Naive thymus-derived CD8-positive, alpha-beta T cell (primary cell): Measurements from ENCODE around the gene PBRM1. TPM values are rescaled to one million over a fixed set of nuclear protein-coding genes. Genes with fewer than 3 reads are reported as not detected.

ENCODE experiments used
- ATAC-seq, 2 donors: fragments of 150-1000 bp; cut with Tn5 transposase in 1 of 2; sonication (Bioruptor Pico), chemical (Tn5 transposase) in 1 of 2; 1 replicate in 1 of 2; 2 replicates in 1 of 2; pipeline ENCODE4 v1.10.0; 2021; ENCODE audit warnings: mild to moderate bottlenecking in 2 of 2, moderate library complexity in 2 of 2
- POLR2A ChIA-PET: fragments of 350-600 bp; sonication (Branson Sonifier 250); formaldehyde crosslinking; loops from one replicate; lab custom pipeline; 2021; ENCODE audit warnings: antibody characterized with exemption; lab: Charles Lee
- DNase-seq, 10 donors: peaks; one replicate each; pipeline versions ENCODE4 v3.0.0 to v3.0.0-alpha.2; 2020 to 2022
- H3K27ac Mint-ChIP-seq, 10 donors: one replicate each; pipeline ENCODE4 v1.8.0; 2020 to 2022; ENCODE audit warnings: mild to moderate bottlenecking in 10 of 10, mixed read lengths in 10 of 10, moderate library complexity in 4 of 10, inconsistent platforms in 1 of 10
- H3K27me3 Mint-ChIP-seq, 5 donors: one replicate each; pipeline ENCODE4 v1.8.0; 2021 to 2022; ENCODE audit warnings: mixed read lengths in 5 of 5
- H3K36me3 Mint-ChIP-seq, 3 donors: one replicate each; pipeline ENCODE4 v1.8.0; 2020 to 2022; ENCODE audit warnings: mixed read lengths in 3 of 3, mild to moderate bottlenecking in 2 of 3, inconsistent platforms in 1 of 3
- H3K4me1 Mint-ChIP-seq, 4 donors: one replicate each; pipeline ENCODE4 v1.8.0; 2021 to 2022; ENCODE audit warnings: mixed read lengths in 4 of 4
- H3K4me3 Mint-ChIP-seq, 10 donors: one replicate each; pipeline ENCODE4 v1.8.0; 2020 to 2022; ENCODE audit warnings: mild to moderate bottlenecking in 10 of 10, mixed read lengths in 10 of 10, moderate library complexity in 6 of 10, inconsistent platforms in 1 of 10
- H3K9me3 Mint-ChIP-seq, 9 donors: one replicate each; pipeline ENCODE4 v1.8.0; 2020 to 2022; ENCODE audit warnings: mixed read lengths in 9 of 9, mild to moderate bottlenecking in 3 of 9, inconsistent platforms in 1 of 9, moderate library complexity in 1 of 9
- polyA plus RNA-seq, 3 donors: library from polyadenylated mRNA; unstranded; fragments of 300-500 nt; fragmentation: Illumina TruSeq; gene quantifications; one replicate each; pipeline ENCODE4 v1.2.3, GENCODE V29; 2021
- total RNA-seq, 8 experiments: library from RNA in 2 of 8; stranded (reverse) in 2 of 8; gene quantifications; one replicate each; pipeline ENCODE4 v1.2.3 and lab custom pipeline; 2021 to 2026

The PBRM1 gene
- total and polyA plus RNA-seq, 5 experiments from 2014 or later: 66.0 to 81.4 (median 72.9) TPM

- peaks cover 0 to 2% (median 0%) of the 10 kb centered on the region in 9 donors for H3K9me3 Mint-ChIP-seq
- peaks cover 0 to 6% (median 5%) of the 10 kb centered on the region in 3 donors for H3K36me3 Mint-ChIP-seq
- no peaks in the 10 kb centered on the region for H3K27me3 Mint-ChIP-seq
- DNase-seq (no peak), ATAC-seq (no peak)
- peak overlapping the region in 1 of 10 donors; percentile 79 for H3K27ac Mint-ChIP-seq
- H3K4me1 Mint-ChIP-seq: peaks cover 10 to 20% (median 12%) of the 10 kb centered on the region in 4 donors
- no peak overlapping the region for H3K4me3 Mint-ChIP-seq
- POLR2A ChIA-PET: no interaction called here
Measured at GRCh38 chr3:52715714-52716305, 30.1 kb upstream of the PBRM1 start.

GRCh38 chr3:52714335-52715302, 28.9 kb upstream of the PBRM1 start:
- POLR2A ChIA-PET: interaction anchor here (0.7 to 1.2 kb wide), 2 partner anchors 15 to 269 kb away, joined by 3 to 4 read pairs; no protein-coding TSS in a partner anchor
- H3K4me3 Mint-ChIP-seq: no peak overlapping the region
- H3K9me3 Mint-ChIP-seq: peaks cover 0 to under 1% (median 0%) of the 10 kb centered on the region in 9 donors

GRCh38 chr3:52712291-52713212, 26.8 kb upstream of the PBRM1 start:
- Mint-ChIP-seq H3K4me1 (peaks cover 4 to 17% (median 10%) of the 10 kb centered on the region in 4 donors), H3K36me3 (peaks cover 0 to 31% (median 2%) of the 10 kb centered on the region in 3 donors), H3K27ac (peak overlapping the region in 5 of 10 donors; percentile 3 to 78 (median 47)), H3K9me3 (no peaks in the 10 kb centered on the region), H3K4me3 (no peak overlapping the region), H3K27me3 (no peaks in the 10 kb centered on the region)
- ATAC-seq: no peak
- POLR2A ChIA-PET: no interaction called here
- no peak for DNase-seq

More at GRCh38 chr3:52714335-52715302, 28.9 kb upstream of the PBRM1 start:
- Mint-ChIP-seq H3K4me1 (peaks cover 2 to 11% (median 5%) of the 10 kb centered on the region in 4 donors), H3K27me3 (no peaks in the 10 kb centered on the region), H3K27ac (no peak overlapping the region), H3K36me3 (peaks cover 0 to 17% (median 5%) of the 10 kb centered on the region in 3 donors)
- ATAC-seq: no peak
- DNase-seq: peak in 1 of 10 donors; percentile 4

- no peaks in the 10 kb centered on the region for H3K27me3 Mint-ChIP-seq
- ATAC-seq: no peak
- H3K4me3 Mint-ChIP-seq: no peak overlapping the region
- H3K9me3 Mint-ChIP-seq: no peaks in the 10 kb centered on the region
- peaks cover 9 to 29% (median 16%) of the 10 kb centered on the region in 4 donors for H3K4me1 Mint-ChIP-seq
- H3K27ac Mint-ChIP-seq: peak overlapping the region in 5 of 10 donors; percentile 13 to 87 (median 32)
- H3K36me3 Mint-ChIP-seq: peaks cover 0 to 33% (median 2%) of the 10 kb centered on the region in 3 donors
- no peak for DNase-seq
- POLR2A ChIA-PET: no interaction called here
Measured at GRCh38 chr3:52710512-52710911, 24.8 kb upstream of the PBRM1 start.

GRCh38 chr3:52707585-52707984, 21.9 kb upstream of the PBRM1 start:
- Mint-ChIP-seq H3K9me3 (no peaks in the 10 kb centered on the region), H3K27ac (peak overlapping the region in 8 of 10 donors; percentile 62 to 85 (median 79)), H3K27me3 (no peaks in the 10 kb centered on the region), H3K4me3 (peak overlapping the region; percentile 43 to 94 (median 73)), H3K4me1 (peaks cover 14 to 47% (median 33%) of the 10 kb centered on the region in 4 donors), H3K36me3 (peaks cover 0 to 30% (median 2%) of the 10 kb centered on the region in 3 donors)
- POLR2A ChIA-PET: interaction anchor here (5.7 kb wide), 1 partner anchor 12 kb away, joined by 43 read pairs; no protein-coding TSS in a partner anchor
- DNase-seq (no peak), ATAC-seq (no peak)

DNA sequence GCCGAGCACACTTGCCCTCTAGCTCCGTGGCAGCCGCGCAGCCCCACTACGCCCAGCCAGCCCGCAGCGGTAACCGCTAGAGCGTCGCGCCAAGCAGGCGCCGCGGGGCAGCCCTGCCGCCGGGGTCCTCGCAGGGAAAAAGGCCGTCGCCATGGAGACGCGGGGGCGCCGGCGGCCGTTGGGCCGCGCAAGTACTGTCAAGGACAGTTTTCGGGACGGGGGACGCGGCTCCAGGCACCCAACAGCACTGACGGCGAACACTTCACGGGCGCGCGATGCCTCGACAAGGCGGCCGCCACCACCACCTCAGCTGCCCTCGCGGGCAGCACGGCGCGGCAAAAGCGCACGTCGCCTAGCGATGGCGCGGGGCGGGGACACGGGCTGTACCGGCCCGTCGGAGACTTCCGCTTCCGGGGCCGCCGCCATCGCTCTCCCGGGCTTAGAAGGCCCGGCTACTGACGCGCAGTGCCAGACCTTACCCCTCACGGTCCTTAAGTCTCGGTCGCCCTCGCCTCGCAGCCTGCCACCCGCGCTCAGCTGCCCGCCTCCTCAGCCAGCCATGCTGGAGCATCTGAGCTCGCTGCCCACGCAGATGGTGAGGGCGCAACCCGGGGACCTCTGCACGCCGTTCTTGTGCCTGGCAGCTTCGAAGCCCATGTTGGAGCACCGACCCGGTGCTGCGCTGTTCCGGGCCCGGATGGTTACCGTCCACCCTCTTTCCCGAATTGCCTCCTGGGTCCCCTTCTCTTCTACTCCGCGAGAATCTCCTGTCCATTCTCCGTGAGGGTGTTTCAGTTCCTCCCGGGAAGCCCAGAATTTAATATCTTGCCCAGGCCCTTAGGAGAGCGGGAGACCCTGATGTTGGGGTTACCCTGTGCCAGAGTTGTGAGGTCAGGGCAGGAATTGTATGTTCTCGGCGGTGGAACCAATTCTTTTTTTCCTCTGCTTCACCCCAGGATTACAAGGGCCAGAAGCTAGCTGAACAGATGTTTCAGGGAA, 20.3 kb upstream of the PBRM1 start, which contains the start of the genes GLT8D1 and SPCS1:
Gene GLT8D1 (minus strand): TSS at position 104 of the 999 bp plus-strand sequence. CDS start 5,331 bp downstream, outside the sequence.
Gene SPCS1 (plus strand): TSS at position 419 of the 999 bp plus-strand sequence. CDS start 141 bp downstream, at position 560.
- H3K27me3 Mint-ChIP-seq: no peaks in the 10 kb centered on the region
- peaks cover 14 to 47% (median 35%) of the 10 kb centered on the region in 4 donors for H3K4me1 Mint-ChIP-seq
- H3K4me3 Mint-ChIP-seq: peak within 1 kb of the TSS; percentile 89 to 95 (median 94)
- peak within 1 kb of the TSS; percentile 90 to 98 (median 96) for H3K27ac Mint-ChIP-seq
- DNase-seq (peak; percentile 75 to 97 (median 86)), ATAC-seq (peak; percentile 90)
- peaks cover 0 to 27% (median 2%) of the 10 kb centered on the region in 3 donors for H3K36me3 Mint-ChIP-seq
- H3K9me3 Mint-ChIP-seq: no peaks in the 10 kb centered on the region
- POLR2A ChIA-PET: interaction anchor here (1.0 to 5.7 kb wide), 9 partner anchors 10 to 549 kb away, joined by 3 to 43 read pairs (median 10); partner anchors contain the start of genes GNL3, NEK4, PBRM1 and UQCC5

- Mint-ChIP-seq H3K4me1 (peaks cover 14 to 46% (median 34%) of the 10 kb centered on the region in 4 donors), H3K27me3 (no peaks in the 10 kb centered on the region), H3K36me3 (peaks cover 0 to 23% (median 2%) of the 10 kb centered on the region in 3 donors), H3K4me3 (peak overlapping the region; percentile 89 to 95 (median 94)), H3K9me3 (no peaks in the 10 kb centered on the region), H3K27ac (peak overlapping the region; percentile 88 to 97 (median 95))
- POLR2A ChIA-PET: interaction anchor here (1.0 to 5.7 kb wide), 9 partner anchors 9 to 549 kb away, joined by 3 to 43 read pairs (median 10); partner anchors contain the start of genes GNL3, NEK4, PBRM1 and UQCC5
- ATAC-seq (peak in 1 of 2 donors; percentile 65), DNase-seq (no peak)
Measured at GRCh38 chr3:52705438-52705687, 19.6 kb upstream of the PBRM1 start.

DNA sequence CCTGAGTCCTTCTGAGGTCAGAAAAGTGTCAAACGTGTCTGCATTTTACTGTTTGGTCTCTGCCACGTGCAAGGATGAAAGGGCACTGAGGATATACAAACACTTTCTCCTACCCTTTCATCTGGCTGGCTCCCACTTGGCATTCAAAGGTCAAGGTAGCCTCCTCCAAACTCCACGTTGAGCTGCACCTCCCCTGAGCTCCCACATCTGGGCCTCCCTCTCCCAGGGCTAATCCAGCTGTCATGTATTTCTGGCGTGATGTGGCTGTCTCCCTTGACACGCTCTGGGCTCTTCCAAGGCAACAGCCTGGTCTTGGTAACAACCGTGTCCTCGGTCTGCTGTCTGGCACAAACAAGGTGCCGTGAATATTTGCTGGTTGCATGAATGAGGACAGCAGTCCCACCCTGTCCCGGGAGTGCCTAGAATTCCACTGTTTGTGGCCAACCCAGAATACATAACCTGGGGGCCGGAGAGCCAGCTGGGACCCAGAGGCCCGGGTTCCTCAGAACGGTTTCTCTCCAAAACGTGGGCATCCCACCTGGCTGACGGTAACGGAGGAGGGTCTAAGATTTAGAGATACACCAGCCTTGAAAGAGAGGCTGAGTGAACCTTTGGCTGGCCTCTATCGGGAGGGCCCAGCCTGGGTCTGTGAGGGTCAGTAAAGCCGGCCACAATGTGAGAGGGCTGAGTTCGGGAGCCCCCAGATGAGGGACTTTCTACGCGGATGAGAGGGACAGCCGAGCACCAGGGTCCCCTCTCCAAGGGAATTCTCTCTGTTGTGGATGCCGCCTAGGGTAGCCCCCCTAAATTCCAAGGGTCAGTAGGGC, 19.1 kb upstream of the PBRM1 start:
- H3K27me3 Mint-ChIP-seq: no peaks in the 10 kb centered on the region
- H3K4me1 Mint-ChIP-seq: peaks cover 16 to 44% (median 33%) of the 10 kb centered on the region in 4 donors
- H3K36me3 Mint-ChIP-seq: peaks cover 0 to 21% (median 2%) of the 10 kb centered on the region in 3 donors
- POLR2A ChIA-PET: interaction anchor here (1.0 to 5.7 kb wide), 9 partner anchors 9 to 550 kb away, joined by 3 to 43 read pairs (median 10); partner anchors contain the start of genes GNL3, NEK4, PBRM1 and UQCC5
- H3K4me3 Mint-ChIP-seq: peak overlapping the region; percentile 89 to 95 (median 94)
- peak in 1 of 2 donors; percentile 2 for ATAC-seq
- H3K9me3 Mint-ChIP-seq: no peaks in the 10 kb centered on the region
- DNase-seq: peak in 2 of 10 donors; percentile 4 to 10
- H3K27ac Mint-ChIP-seq: peak overlapping the region; percentile 88 to 97 (median 95)

- DNase-seq: no peak
- Mint-ChIP-seq H3K4me1 (peaks cover 16 to 42% (median 31%) of the 10 kb centered on the region in 4 donors), H3K27me3 (no peaks in the 10 kb centered on the region), H3K4me3 (peak overlapping the region in 7 of 10 donors; percentile 7 to 93 (median 45)), H3K36me3 (peaks cover 0 to 14% (median 0%) of the 10 kb centered on the region in 3 donors), H3K27ac (peak overlapping the region in 3 of 10 donors; percentile 24 to 43 (median 41)), H3K9me3 (no peaks in the 10 kb centered on the region)
- POLR2A ChIA-PET: interaction anchor here (0.6 to 5.7 kb wide), 4 partner anchors 16 to 633 kb away, joined by 3 to 43 read pairs (median 18); partner anchors contain the start of genes GNL3 and PBRM1
- ATAC-seq: no peak
Measured at GRCh38 chr3:52703341-52703740, 17.6 kb upstream of the PBRM1 start.
